IMR-90 (cell line): ENCODE results near the gene GABPA.
"Not testable (repeated sequence)": the region's sequence is repeated elsewhere in the genome, so short reads cannot be mapped to it uniquely, and the experiment has no call there.

Experiments
- POLR2A ChIP-seq: IDR thresholded peaks from 2 replicates; pipeline ENCODE4 v1.6.1; 2012; ENCODE audit warnings: mild to moderate bottlenecking, low read depth, low read length
- RAD21 ChIP-seq: IDR thresholded peaks from 2 replicates; pipeline ENCODE4 v1.6.1; 2012; ENCODE audit warnings: low read length, improper control_type of control experiment
- RFX5 ChIP-seq: IDR thresholded peaks from 2 replicates; pipeline ENCODE4 v1.8.0; 2012; ENCODE audit warnings: low read depth, mild to moderate bottlenecking, low read length, moderate library complexity
- TF ChIP-seq, protein P1 (sequence below): conservative IDR thresholded peaks from 2 replicates; pipeline ENCODE4 v1.5.1; 2012; ENCODE audit warnings: mild to moderate bottlenecking, low read depth, low read length, improper control_type of control experiment
- TF ChIP-seq, protein P2 (sequence below): fragments of 150-350 bp; IDR thresholded peaks from 2 replicates; pipeline ENCODE4 v1.6.1; 2016; ENCODE audit warnings: low read depth, mild to moderate bottlenecking, low read length, moderate library complexity, borderline replicate concordance

DNA sequence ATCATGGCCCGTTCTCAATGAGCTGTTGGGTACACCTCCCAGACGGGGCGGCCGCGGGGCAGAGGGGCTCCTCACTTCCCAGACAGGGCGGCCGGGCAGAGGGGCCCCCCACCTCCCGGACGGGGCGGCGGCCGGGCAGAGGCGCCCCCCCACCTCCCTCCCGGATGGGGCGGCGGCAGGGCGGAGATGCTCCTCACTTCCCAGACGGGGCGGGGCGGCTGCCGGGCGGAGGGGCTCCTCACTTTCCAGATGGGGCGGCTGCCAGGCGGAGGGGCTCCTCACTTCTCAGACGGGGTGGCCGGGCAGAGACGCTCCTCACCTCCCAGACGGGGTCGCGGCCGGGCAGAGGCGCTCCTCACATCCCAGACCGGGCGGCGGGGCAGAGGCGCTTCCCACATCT, 39.3 kb upstream of the GABPA start:
- not testable (repeated sequence) for TF ChIP-seq RFX5, POLR2A, RAD21
- TF ChIP-seq, protein P1, sequence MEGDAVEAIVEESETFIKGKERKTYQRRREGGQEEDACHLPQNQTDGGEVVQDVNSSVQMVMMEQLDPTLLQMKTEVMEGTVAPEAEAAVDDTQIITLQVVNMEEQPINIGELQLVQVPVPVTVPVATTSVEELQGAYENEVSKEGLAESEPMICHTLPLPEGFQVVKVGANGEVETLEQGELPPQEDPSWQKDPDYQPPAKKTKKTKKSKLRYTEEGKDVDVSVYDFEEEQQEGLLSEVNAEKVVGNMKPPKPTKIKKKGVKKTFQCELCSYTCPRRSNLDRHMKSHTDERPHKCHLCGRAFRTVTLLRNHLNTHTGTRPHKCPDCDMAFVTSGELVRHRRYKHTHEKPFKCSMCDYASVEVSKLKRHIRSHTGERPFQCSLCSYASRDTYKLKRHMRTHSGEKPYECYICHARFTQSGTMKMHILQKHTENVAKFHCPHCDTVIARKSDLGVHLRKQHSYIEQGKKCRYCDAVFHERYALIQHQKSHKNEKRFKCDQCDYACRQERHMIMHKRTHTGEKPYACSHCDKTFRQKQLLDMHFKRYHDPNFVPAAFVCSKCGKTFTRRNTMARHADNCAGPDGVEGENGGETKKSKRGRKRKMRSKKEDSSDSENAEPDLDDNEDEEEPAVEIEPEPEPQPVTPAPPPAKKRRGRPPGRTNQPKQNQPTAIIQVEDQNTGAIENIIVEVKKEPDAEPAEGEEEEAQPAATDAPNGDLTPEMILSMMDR = not testable (repeated sequence)
- TF ChIP-seq, protein P2, sequence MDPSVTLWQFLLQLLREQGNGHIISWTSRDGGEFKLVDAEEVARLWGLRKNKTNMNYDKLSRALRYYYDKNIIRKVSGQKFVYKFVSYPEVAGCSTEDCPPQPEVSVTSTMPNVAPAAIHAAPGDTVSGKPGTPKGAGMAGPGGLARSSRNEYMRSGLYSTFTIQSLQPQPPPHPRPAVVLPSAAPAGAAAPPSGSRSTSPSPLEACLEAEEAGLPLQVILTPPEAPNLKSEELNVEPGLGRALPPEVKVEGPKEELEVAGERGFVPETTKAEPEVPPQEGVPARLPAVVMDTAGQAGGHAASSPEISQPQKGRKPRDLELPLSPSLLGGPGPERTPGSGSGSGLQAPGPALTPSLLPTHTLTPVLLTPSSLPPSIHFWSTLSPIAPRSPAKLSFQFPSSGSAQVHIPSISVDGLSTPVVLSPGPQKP = not testable (repeated sequence)
